Muscle of back (tissue), 13 donors: Measurements from ENCODE around the gene GPR17. TPM values are rescaled to one million over a fixed set of nuclear protein-coding genes. Genes with fewer than 3 reads are reported as not detected.

Experiments
- DNase-seq, 3 donors: peaks; one replicate each; pipeline versions ENCODE4 v3.0.0 to v3.0.0-alpha.2; 2013
- long read RNA-seq, 9 donors: transcript quantifications; one replicate each; lab custom pipeline, GENCODE V29; 2026
- polyA plus RNA-seq, 10 donors: library from polyadenylated mRNA; unstranded; fragments of 120-200 nt; gene quantifications; one replicate each; pipeline ENCODE4 v1.2.1, GENCODE V29; 2013; ENCODE audit not compliant: insufficient read length in 10 of 10

Gene GPR17, protein sequence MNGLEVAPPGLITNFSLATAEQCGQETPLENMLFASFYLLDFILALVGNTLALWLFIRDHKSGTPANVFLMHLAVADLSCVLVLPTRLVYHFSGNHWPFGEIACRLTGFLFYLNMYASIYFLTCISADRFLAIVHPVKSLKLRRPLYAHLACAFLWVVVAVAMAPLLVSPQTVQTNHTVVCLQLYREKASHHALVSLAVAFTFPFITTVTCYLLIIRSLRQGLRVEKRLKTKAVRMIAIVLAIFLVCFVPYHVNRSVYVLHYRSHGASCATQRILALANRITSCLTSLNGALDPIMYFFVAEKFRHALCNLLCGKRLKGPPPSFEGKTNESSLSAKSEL
- polyA plus RNA-seq: 10 to 100 TPM in 1 of 10 donors, 1 to 10 TPM in 9; 3.1 to 10.6 (median 4.1) TPM
- long read RNA-seq, donor 1, partial matches to known transcripts: 0 of 17 reads
- long read RNA-seq, donor 1, other reads (novel, unspliced or antisense): 14 of 17 reads
- long read RNA-seq, donor 2: 0 reads
- long read RNA-seq, donor 3: 0 reads
- long read RNA-seq, donor 4, partial matches to known transcripts: 0 of 1 reads
- long read RNA-seq, donor 4, other reads (novel, unspliced or antisense): 0 of 1 reads
- long read RNA-seq, donor 5, partial matches to known transcripts: 0 of 3 reads
- long read RNA-seq, donor 5, other reads (novel, unspliced or antisense): 0 of 3 reads
- long read RNA-seq, donor 6: 0 reads
- long read RNA-seq, donor 7, transcript GPR17-204 (2 exons, 2,175 nt): major isoform, 5 of 5 reads
- long read RNA-seq, donor 7, partial matches to known transcripts: 0 of 5 reads
- long read RNA-seq, donor 7, other reads (novel, unspliced or antisense): 0 of 5 reads
- long read RNA-seq, donor 8, transcript GPR17-204 (2 exons, 2,175 nt): major isoform, 7 of 7 reads
- long read RNA-seq, donor 8, partial matches to known transcripts: 0 of 7 reads
- long read RNA-seq, donor 8, other reads (novel, unspliced or antisense): 0 of 7 reads
- long read RNA-seq, donor 9: 0 reads

DNA sequence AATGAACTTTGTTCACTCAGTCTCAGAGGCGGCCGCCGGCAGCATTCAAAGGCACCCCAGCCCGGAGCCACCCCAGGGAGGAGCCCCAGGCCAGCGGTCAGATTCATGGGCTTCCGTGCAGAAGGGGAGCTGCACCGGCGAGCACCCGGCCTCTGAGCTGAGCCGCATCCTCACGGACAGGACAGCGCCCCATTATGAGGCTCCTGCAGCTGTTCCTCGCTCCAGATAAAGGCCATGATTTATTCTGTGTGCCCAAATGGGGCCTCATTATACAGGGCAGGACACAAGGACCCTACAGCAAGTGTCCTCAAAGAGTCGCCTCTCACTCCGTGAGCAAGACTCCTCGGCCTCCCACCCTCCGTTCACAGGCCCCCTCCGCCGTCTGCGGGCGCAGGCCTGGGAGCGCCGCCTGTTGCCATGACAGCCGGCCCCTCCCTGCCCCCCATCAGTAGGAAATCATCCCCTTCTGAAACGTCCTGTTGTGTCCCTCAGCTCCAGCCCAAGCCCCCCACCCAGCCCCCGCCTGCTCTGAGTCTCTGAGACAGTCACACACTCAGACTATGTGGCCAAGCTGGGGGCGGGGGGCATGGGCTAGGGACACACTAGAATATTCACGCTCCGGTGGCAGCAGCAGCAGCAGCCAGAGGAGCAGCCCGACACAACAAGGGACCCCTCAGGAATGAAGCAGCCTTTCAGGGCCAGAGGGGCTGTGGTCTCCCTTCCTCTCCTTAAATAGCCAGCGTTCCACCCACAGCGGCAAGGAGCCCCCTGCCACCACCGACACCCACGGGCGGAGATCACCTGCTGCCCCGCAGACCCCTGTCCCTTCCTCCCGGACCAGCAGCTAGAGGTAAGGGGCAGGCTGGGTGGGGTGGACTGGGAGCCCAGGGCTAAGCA lies at the start of gene GPR17:
GPR17 (plus strand) TSS at position 759 of the 897 bp plus-strand sequence. CDS start 4,583 bp downstream, outside the sequence.
- DNase-seq: no peak

DNA sequence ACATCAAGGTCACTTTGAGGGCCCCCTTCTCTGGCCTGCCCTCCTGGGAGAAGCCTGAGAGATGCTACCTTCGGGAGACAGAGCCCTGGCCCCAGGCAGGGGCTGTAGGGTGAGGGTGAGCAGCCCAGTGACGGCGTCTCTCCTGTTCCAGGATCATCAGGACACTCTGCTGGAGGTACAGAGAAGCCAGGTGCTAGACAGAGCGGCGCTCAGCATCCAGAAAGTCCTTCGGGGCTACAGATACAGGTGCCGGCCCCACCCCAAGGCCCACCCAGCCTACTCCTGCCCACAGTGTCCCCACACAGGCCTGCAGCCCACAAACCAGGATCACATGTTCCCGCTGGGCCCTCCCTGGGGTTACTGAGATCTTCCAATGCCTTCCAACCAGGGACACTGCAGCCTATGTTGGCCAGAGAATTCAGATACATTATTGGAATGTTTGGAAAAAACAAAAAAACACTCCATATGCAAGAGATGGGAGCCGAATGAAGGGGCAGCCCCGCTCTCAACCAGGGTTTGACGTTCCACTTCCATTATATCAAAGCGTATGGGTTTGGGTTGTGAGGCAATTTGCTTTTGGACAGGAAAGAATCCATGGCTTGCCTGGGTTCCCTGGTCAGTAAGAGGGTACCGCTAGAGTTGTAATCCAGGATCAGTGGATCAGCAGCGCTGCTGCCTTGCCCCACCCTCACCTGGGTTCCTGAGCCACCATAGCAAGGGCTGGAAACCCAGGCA lies 49.5 kb upstream of the GPR17 start:
- DNase-seq: no peak

DNA sequence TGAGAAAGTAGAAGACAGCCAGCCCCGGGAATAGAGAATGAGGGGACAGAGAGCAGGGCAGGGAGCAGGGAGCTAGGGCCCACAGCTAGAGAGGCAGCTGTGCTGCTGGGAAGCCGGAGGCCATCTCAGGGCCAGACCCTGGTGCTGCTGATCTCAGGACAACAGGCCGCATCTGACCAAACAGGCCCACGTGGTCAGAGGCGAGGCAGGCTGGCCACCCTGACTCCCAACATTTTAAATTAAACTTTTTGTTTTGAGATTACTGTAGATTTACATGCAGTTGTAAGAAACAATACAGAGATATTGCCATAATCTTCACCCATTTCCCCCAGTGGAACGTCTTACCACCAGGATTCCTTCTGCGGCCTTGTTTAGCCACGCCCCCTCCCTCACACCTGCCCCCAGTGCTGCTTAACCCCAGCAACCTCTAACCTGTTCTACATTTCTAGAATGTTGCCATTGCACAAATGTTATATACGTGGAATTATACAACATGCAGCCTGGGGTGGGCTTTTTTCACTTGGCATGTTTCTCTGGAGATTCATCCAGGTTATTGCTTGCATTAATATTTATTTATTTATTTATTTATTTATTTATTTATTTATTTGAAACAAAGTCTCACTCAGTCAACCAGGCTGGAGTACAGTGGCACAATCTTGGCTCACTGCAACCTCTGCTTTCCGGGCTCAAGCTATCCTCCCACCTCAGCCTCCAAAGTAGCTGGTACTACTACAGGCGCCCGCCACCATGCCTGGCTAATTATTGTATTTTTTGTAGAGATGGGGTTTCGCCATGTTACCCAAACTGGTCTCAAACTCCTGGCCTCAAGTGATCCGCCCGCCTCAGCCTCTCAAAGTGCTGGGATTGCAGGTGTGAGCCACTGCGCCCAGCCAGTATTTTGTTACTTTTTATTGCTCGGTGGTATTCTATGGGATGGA lies 48.6 kb upstream of the GPR17 start:
- no peak for DNase-seq

DNA sequence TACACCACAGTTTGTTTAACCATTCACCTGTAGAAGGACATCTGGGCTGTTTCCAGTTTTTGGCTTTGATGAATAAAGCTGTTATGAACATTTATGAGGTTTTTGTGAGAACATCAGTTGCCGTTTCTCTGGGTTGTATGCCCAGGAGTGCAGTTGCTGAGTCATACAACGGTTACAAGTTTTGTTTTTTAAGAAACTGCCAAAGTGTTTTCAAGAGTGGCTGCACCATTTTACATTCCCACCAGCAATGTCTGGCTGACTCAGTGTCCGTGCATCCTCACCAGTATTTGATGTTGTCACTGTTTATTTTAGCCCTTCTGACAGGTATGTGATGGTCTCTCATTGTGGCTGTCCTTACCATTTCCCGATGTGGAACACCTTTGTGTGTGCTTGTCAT lies 48.0 kb upstream of the GPR17 start:
- DNase-seq: no peak

DNA sequence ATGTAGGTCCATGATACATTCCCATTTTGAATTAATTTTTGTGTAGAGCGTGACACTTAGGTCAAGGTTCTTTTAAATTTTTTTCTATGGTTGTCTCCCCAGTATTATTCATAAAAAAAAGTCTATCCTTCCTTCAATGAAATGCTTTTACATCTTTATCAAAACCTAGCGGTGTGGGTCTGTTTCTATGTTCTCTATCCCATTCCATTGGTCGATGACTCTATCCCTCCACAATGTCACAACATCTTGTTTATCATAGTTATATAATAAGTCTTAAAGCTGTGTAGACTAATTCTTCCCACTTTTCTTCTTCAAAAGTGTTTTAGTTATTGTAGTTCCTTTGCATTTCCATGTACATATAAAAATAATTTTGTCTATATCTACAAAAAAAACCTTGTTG lies 47.2 kb upstream of the GPR17 start:
- no peak for DNase-seq

DNA sequence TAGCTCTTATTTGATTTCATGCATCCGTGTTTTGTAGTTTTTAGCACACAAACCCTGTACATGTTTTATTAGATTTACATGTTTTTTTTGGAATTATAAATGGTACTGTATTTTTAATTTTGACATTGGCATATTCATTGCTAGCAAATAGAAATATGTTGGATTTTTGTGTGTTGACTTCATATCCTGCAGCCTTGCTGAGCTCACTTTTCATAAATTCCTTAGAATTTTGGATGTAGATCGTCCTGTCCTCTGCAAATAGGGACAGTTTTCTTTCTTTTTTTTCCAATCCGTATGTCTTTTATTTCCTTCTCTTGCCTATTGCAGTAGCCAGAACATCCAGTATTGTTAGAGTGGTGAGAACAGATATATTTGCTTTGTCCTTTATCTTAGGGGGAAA lies 46.7 kb upstream of the GPR17 start:
- DNase-seq: no peak

DNA sequence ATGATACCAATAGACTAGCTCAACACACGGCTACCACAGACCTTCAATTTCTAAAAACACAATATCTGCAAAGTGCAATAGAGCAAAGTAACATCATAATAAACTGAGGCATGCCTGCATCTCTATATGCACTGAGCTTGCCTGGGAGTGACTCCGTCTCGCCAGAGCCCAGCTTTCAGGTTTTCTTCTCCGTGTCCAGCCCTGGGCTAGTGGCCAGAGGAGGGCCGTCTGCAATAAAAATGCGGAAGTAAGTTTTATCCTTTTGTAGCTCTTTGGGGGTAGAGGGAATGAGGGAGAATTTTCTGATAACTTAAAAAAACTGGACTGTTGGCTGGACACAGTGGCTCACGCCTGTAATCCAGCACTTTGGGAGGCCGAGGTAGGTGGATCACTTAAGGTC lies 41.0 kb upstream of the GPR17 start:
- DNase-seq: peak in 2 of 3 donors; percentile 8 to 15

DNA sequence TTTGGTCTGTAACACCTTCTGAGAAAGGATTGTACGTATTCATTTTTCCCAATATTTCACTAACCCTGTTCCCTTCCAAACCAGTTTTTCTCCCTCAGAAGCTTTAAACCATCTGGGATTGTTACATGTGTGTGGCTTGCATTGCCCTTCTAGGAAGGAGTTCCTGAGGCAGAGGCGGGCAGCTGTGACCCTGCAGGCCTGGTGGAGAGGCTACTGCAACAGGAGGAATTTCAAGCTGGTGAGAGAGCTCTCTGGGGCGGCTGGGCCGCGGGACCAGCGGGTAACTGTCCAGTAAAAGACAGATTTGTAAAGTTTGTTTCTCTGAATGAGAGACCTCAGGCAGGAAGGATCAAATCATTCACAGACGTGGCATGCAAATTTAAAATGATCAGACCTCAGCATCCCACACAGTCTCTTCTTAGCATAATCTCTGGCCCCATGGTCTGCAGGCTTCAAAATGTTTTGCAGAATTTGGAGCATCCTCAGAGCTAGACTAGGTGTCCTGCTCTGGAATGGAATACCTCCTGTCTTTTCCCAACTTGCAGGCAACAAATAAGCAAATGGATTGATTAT lies 40.2 kb upstream of the GPR17 start:
- no peak for DNase-seq

DNA sequence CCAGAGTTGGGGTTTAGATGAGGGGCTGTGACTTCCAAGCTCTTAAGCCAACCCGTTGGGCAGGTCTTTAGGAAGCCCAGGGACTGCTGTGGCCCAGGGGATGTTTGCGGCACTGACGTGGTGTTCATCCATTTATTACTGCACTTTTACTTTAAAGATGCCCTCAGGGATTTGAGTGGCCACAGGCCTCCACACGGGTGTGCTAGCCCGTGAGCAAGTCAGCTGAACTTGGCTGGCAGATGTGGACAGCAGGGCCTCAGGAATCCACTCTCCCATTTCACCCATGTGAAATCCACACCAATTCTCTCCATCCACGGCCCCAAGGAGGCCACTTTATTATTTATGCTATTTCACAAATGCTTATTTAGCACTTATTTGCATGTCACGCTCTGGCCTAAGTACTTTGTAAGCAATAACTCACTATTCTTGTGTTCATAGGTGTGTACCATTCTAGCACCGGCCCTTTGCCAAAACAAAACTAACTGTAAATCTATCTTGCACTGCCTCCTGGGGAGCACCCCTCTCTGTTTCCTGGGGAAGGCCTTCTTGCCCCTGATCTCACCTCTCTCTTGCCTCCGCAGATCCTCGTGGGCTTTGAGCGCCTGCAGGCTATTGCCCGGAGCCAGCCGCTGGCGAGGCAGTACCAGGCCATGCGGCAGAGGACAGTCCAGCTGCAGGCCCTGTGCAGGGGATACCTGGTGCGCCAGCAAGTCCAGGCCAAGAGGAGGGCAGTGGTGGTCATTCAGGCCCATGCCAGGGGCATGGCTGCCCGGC lies 39.1 kb upstream of the GPR17 start:
- no peak for DNase-seq

DNA sequence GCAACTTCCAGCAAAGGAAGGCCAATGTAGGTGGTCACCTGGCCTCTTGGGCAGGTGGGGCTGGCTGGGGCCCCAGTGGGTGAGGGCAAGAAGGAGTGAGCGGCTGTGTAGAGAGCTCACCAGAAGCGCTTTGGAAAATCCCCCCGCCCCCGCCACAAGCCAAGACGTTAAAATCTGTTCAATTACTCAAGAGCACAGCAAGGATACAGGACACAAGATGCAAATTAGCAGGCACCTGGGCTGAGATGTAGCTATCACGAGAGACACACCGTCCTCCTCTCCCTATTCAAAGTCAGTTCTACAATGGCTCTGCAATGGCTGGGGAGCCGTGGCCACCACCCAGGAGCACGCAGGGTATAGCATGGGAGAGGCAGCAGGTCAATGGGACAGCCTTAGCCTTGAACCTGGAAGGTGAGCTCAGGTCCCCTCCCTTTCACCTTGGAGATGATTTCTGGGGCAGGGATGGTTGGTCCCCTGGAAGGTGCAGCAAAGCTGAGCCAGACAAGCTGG lies 38.5 kb upstream of the GPR17 start:
- DNase-seq: no peak

DNA sequence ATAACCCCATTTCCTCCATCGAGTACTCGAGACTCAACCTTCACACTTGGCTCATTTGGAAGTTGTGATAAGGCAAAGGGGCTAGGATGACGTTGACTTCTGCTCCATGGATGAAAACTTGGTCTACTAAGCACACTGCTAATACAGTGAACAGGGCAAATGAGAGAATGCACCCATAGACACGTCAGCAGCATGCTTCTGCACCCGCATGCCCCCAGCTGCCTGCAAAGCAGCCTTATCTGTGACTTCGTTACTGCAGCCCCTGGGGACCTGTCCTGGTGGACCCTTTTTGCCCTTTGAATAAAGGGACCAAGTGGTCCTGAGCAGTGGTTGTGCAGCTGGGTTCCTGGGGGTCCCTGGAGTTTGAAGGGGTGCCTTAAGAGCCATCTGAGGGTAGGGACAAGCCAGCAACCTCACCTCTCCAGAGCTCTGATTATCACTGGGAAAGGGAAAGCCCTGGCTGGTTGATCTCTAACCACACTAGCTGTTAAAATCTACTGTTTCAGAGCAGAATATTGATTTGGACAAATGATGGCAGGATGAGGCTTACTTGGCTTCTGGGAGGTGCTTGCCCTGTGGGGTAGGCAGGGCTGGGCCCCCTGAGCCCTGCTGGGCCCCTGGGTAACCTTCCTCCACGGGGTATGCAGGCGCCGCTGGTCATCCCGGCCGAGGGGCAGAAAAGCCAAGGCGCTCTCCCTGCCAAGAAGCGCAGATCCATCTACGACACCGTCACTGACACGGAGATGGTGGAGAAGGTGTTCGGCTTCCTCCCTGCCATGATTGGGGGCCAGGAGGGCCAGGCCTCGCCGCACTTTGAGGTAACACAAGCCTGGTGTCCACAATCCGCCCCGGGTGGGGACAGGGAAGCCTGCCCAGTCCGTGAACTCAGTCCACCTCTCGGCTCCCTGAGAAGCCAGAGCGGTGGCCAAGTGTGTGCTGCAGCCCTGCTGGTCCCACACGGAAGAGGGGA lies 37.6 kb upstream of the GPR17 start:
- no peak for DNase-seq

DNA sequence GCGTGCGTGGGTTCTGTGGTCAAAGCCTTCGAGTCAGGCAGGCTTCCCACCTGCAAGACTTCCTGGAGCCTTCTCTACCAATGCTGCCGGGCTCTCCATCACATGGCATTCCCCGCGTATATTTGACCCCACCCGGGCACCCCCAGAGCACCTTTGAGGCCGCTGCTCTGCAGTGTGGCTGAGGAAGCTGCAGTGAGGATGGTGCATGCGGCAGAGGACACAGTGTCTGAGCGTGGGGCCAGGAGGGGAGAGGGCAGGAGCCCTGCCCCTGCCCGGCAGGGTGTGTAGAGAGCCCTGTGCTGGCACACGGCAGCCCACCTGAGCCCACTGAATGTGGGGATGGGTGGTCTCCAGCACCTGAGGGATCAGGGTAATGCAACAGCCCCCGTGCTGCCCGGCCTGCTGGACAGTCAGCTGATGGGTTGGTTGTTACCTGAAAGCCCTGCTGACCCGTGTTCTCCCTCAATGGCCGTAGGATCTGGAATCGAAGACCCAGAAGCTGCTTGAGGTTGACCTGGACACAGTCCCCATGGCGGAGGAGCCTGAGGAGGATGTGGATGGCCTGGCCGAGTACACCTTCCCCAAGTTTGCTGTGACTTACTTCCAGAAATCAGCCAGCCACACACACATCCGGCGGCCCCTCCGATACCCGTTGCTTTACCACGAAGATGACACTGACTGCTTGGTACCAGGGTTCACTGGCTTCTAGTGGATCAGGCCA lies 36.8 kb upstream of the GPR17 start:
- DNase-seq: no peak

DNA sequence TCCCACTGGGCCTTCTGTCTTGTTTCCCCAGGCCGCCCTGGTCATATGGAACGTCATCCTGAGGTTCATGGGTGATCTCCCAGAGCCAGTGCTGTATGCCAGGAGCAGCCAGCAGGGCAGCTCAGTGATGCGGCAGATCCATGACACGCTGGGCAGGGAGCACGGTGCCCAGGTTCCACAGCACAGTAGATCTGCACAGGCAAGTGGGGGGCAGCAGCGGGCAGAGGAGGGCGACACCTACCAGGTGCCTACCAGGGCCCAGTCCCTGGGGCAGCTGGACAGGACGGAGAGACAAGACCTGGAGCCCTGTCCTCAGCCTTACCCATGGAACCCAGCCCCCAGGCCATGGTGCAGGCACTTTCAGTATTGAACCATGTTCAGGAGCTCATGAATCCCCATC lies 36.1 kb upstream of the GPR17 start:
- no peak for DNase-seq

DNA sequence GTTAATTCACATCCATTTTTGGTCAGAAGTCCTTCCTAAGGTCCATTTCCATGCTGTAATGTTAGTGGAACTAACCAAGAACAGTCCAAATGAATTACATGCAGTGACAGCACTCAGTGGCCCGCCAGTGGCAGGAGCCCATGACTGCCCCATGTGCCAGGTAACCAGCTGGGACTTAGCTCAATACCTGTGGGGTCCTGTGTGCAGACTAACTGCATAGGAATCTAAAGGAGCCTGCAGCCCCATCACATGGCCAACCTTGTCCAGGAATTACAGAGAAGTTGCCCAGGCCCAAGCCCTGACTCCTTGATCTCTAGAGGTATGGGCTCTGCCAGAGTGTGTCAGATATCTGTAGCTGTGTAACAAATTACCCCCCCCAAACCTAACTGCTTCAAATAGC lies 35.4 kb upstream of the GPR17 start:
- no peak for DNase-seq

DNA sequence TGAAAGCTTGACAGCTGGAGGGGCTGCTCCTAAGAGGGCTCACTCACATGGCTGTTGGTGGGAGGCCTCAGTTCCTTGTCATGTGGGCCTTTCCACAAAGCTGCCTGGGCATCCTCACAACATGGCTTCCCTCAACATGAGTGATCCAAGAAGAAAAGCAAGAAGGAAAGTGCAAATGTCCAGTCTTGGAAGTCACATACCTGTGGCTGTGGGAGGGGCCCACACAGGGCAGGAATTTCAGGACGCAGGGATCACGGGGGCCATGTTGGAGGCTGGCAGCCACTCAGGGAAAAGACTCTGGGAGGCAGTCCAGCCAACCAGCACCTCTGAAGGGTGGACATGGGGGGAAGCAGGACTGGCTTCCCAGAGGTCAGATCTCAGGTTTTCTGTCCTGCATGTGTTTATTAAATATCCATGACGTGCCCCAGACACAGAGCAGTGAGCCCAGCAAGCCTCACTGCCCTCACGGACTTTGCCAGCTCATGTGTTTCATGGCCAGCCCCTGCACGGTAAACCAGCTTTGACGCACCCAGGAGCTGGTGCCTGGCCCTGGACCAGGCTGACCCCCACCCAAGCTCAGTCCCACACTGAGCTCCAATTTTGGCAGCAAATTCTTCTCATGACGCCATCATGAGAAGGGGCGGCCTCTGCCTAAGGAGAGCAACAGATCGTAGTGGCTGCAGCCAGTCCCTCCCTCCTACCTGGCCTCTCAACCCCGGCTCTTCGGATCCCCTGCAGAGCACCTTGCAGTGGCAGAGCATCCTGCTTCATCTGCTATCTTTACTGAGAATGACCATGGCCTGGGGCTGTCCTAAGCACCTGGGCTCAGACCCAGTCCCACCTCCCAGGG lies 34.7 kb upstream of the GPR17 start:
- DNase-seq: no peak
